AG04450 (cell line): ENCODE data around the gene HELZ. TPM values are rescaled to one million over a fixed set of nuclear protein-coding genes. Genes with fewer than 3 reads are reported as not detected.
"Not testable (repeated sequence)": the region's sequence is repeated elsewhere in the genome, so short reads cannot be mapped to it uniquely, and the experiment has no call there.

ENCODE experiments used
- CTCF ChIA-PET: fragments of 300-600, 350-600 bp; formaldehyde crosslinking; extraction: SDS; loops from one replicate; lab custom pipeline; 2022; ENCODE audit warnings: antibody characterized with exemption, inconsistent platforms; lab: Charles Lee
- POLR2A ChIA-PET: fragments of 350-600 bp; formaldehyde crosslinking; extraction: SDS; loops from one replicate; lab custom pipeline; 2021; ENCODE audit warnings: antibody characterized with exemption, inconsistent platforms; lab: Yijun Ruan, JAX
- DNase-seq: peaks from one replicate; pipeline ENCODE4 v3.0.0-alpha.2; 2011; ENCODE audit warnings: low read depth, low spot score
- H3K27ac ChIP-seq: one replicate; pipeline ENCODE4 v1.5.1; 2012; ENCODE audit warnings: low read depth, low read length, control low read depth
- H3K27me3 ChIP-seq: one replicate; pipeline ENCODE4 v1.6.0; 2012; ENCODE audit warnings: low read length; ENCODE audit not compliant: control insufficient read depth, insufficient read depth
- H3K4me3 ChIP-seq: 2 replicates; pipeline ENCODE4 v1.5.1; 2011; ENCODE audit warnings: mild to moderate bottlenecking, low read depth, low read length, control low read depth
- H3K9me3 ChIP-seq: 2 replicates; pipeline ENCODE4 v1.5.1; 2012; ENCODE audit warnings: low read length; ENCODE audit not compliant: control insufficient read depth, insufficient read depth
- polyA plus RNA-seq: library from polyadenylated mRNA; depleted of rRNA; stranded (reverse); fragments of >200 nt; gene quantifications from 2 replicates; pipeline ENCODE4 v1.2.3, GENCODE V29; 2011
- TF ChIP-seq, protein P1 (sequence below): IDR thresholded peaks from 2 replicates; pipeline ENCODE4 v1.5.1; 2011; ENCODE audit warnings: low read depth, low read length, control low read depth, inconsistent platforms

HELZ gene
- polyA plus RNA-seq, 1 experiment = 28.2 TPM

DNA sequence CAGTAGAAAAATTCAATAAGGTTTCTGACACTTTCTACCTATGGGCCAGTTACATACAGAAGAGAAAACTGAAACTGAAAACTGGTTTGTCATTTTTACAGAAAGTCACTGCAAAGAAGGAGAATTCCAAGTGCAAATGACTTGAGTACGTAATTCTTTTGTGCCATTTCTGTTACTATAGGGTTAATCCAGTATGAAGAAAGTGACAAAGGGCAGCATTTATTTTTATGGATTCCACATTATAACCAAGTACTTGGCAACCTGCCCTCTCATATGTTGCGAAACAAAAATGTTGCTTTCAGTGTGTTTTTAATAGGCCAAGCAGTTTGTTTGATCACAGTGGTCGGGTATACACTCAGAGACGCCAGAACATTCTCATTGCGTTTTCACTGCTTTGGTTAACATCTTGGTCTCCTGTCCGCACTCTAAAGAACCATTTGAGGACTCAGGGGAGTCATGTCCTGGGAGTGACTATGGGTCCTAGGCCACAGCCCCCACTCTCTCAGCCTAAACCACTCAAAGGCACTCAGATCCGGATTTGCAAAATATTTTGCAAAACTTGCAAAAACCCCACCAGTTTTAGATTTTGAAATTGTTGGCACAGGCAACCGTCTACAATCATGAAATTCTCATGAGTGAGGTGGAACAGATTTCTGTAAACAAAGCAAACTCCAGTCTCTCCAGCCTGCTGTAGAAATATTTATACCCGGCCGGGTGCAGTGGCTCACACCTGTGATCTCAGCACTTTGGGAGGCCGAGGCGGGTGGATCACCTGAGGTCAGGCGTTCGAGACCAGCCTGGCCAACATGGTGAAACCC lies 15.4 kb upstream of the HELZ start:
- peak overlapping the region; percentile 43 for H3K27ac ChIP-seq

DNA sequence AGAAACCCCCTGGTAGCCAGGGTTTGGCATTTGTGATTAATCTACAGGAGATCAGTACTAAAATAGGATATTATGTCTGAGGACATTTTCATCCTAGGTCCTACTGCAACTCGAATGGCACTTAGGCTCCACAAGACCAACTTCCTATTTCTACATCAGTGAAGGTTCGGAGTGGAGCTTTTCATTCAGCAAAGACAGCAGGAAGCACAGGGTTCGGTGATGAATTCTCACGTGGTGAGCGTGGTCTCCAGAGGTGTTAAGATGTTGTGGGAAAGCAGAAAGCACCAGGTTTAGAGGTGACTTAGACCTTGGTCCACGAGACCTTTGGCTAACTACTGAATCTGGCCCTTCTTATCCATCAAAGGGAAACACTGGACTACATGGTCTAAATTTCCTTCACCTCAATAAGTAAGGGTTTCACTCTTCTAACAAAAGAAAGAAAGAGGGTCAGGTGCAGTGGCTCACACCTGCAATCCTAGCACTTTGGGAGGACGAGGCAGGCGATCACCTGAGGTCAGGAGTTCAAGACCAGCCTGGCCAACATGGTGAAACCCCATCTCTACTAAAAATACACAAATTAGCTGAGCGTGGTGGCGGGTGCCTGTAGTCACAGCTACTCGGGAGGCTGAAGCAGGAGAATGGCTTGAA lies 13.9 kb upstream of the HELZ start:
- DNase-seq = no peak
- Histone ChIP-seq H3K27me3 (no peaks in the 10 kb centered on the region), H3K9me3 (peaks cover 3% of the 10 kb centered on the region; the same call in 1 of the 2 replicates), H3K27ac (no peak overlapping the region), H3K4me3 (no peak overlapping the region)
- ChIA-PET POLR2A (no interaction called here), CTCF (no interaction called here)
- TF ChIP-seq, protein P1, sequence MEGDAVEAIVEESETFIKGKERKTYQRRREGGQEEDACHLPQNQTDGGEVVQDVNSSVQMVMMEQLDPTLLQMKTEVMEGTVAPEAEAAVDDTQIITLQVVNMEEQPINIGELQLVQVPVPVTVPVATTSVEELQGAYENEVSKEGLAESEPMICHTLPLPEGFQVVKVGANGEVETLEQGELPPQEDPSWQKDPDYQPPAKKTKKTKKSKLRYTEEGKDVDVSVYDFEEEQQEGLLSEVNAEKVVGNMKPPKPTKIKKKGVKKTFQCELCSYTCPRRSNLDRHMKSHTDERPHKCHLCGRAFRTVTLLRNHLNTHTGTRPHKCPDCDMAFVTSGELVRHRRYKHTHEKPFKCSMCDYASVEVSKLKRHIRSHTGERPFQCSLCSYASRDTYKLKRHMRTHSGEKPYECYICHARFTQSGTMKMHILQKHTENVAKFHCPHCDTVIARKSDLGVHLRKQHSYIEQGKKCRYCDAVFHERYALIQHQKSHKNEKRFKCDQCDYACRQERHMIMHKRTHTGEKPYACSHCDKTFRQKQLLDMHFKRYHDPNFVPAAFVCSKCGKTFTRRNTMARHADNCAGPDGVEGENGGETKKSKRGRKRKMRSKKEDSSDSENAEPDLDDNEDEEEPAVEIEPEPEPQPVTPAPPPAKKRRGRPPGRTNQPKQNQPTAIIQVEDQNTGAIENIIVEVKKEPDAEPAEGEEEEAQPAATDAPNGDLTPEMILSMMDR = no peak

More for the DNA sequence above, 15.4 kb upstream of the HELZ start:
- no peak for DNase-seq
- Histone ChIP-seq H3K27me3 (no peaks in the 10 kb centered on the region), H3K4me3 (no peak overlapping the region; the same call in 1 of the 2 replicates), H3K9me3 (peaks cover 3% of the 10 kb centered on the region; the same call in 1 of the 2 replicates)
- POLR2A ChIA-PET = no interaction called here
- TF ChIP-seq, protein P1 = no peak
- CTCF ChIA-PET = interaction anchor here (0.6 kb wide), 1 partner anchor 13 kb away, joined by 3 read pairs; no protein-coding TSS in a partner anchor

DNA sequence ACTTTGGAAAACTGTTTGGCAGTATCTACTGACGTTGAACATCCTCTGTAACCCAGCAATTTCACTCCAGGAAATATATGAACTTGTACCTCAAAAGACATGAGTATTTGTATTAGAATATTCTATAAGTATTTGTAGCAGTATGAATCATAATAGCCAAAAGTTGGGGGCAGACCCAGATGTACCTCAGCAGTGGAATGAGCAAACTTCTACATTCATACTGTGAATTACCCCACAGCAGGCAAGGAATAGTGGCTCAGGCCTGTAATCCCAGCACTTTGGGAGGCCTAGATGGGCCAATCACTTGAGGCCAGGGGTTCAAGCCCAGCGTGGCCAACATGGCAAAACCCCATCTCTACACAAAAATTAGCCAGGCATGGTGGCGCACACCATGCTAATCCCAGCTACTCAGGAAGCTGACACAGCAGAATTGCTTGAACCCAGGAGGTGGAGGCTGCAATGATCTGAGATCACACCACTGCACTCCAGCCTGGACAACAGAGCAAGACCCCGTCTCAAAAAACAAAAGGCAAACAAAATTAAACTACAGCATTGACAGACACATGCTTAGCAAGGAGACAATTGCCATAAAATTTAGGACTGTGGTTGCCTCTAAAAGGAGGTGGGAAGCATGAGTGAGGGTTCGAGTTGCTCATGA lies 11.2 kb upstream of the HELZ start:
- Histone ChIP-seq H3K9me3 (peaks cover 3% of the 10 kb centered on the region; the same call in 1 of the 2 replicates), H3K27me3 (no peaks in the 10 kb centered on the region), H3K27ac (no peak overlapping the region), H3K4me3 (no peak overlapping the region)
- DNase-seq = no peak
- ChIA-PET CTCF (no interaction called here), POLR2A (no interaction called here)
- TF ChIP-seq, protein P1 = no peak

DNA sequence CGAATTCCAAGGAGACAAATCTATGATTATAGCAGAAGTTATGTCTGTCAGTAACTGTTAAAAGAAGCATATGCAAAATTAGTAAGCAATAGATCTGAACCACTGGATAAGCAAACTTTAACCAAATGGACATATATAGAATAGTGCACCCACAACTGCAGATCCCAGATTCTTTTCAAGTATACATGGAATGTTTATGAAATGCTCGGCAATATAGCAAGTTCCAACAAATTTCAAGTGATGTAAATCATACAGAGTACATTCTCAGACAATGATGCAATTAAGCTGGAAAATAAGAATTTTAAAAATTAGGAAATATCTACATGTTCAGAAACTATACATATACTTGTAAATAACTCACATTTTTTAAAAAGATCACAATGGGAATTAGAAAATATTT lies 8.4 kb upstream of the HELZ start:
- no peak for DNase-seq
- Histone ChIP-seq H3K27ac (no peak overlapping the region), H3K9me3 (peaks cover 3% of the 10 kb centered on the region; the same call in 1 of the 2 replicates), H3K27me3 (no peaks in the 10 kb centered on the region), H3K4me3 (no peak overlapping the region)
- CTCF ChIA-PET = no interaction called here
- TF ChIP-seq, protein P1 = no peak
- POLR2A ChIA-PET = no interaction called here

DNA sequence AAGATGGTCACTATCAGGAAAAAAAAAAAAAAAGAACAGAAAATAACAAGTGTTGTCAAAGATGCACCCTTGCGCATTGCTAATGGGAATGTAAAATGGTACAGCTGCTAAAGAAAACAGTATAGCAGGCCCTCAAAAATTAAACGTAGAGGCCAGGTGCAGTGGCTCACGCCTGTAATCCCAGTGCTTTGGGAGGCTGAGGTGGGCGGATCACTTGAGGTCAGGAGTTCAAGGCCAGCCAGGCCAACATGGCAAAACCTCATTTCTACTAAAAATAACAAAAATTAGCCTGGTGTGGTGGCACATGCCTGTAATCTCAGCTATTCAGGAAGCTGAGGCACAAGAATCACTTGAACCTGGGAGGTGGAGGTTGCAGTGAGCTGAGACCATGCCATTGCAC lies 6.6 kb upstream of the HELZ start:
- H3K9me3 ChIP-seq, POLR2A ChIA-PET, H3K4me3 ChIP-seq, H3K27me3 ChIP-seq, DNase-seq, H3K27ac ChIP-seq: not testable (repeated sequence)
- CTCF ChIA-PET = interaction anchor here (0.6 kb wide), 1 partner anchor 42 kb away, joined by 4 read pairs; no protein-coding TSS in a partner anchor
